ENCODE results near the gene CRYZL1.

CRYZL1 gene

DNA sequence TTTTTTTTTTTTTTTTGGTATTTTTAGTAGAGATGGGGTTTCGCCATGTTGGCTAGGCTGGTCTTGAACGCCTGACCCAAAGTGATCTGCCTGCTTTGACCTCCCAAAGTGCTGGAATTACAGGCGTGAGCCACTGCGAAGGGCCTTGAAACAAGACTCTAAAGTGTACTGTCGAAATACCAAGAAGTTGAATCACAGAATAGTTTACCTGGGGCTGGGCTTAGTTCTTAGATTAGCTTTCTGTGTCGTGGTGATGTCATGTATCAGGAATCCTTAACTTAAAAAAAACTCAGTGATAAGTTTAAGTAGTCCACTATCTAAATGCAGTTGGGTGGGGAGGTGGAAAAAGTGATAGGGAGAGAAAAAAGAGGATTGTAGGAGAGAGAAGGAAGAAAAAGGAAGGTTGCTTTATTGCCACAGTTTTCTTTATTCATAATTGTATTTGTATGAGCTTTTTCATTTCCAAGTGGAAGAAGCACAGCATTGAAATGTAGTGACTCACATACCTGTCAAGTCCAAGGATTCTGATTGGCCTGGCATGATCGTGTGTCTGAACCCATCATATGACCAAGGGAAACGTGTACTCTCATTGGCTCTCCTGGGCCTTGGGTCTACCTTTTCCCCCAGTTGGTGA is 14.2 kb upstream of the CRYZL1 start:
- peak overlapping the region in 1 of 2 donors; percentile 45 for H3K27ac ChIP-seq
- no peak for TF ChIP-seq CTCF (IDR thresholded peaks at IDR 0.05)
- no peak overlapping the region for H3K4me3 ChIP-seq
- DNase-seq (ENCODE audit: low spot score), result no peak

- peak overlapping the region in 1 of 2 donors; percentile 43 for H3K27ac ChIP-seq
- no peak overlapping the region for H3K4me3 ChIP-seq
- no peak for TF ChIP-seq CTCF (IDR thresholded peaks at IDR 0.05)
- no peak for DNase-seq (ENCODE audit: low spot score)
Measured at GRCh38 chr21:33654412-33654811, 12.9 kb upstream of the CRYZL1 start.

GRCh38 chr21:33651965-33652680 is 10.6 kb upstream of the CRYZL1 start:
- no peak for TF ChIP-seq CTCF (IDR thresholded peaks at IDR 0.05)
- no peak overlapping the region for H3K27ac ChIP-seq
- DNase-seq (ENCODE audit: low spot score), result no peak
- no peak overlapping the region for H3K4me3 ChIP-seq

DNA sequence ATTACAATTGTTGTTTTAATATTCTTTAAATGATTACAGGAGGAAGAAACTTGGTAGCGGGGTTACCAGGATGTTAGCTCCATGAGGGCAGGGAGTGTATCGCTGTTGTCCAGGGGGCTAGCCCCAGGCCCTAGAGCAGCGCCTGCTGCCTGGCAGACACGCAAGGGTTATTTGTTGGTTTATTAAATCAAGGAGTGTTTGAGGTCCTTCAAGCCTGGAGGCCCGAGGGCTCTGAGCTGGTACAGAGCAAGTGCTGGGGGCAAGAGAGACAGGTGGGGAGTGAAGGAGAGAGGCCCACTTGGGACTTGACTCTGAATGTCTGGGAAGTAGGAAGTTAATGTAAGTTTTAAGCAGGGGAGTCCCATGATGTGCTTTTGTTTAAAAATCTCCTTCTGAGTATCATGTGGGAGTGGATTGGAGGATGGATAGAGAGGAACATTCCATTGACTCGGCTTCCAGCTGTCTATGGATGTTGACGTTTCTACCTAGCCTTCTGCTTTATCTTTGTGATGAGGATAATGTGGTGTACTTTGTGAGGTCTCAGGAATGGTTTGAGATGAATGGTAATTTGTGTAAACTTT is 9.5 kb upstream of the CRYZL1 start:
- no peak for TF ChIP-seq CTCF (IDR thresholded peaks at IDR 0.05)
- Histone ChIP-seq H3K4me3 (no peak overlapping the region), H3K27ac (no peak overlapping the region)
- DNase-seq (ENCODE audit: low spot score), result no peak

GRCh38 chr21:33650230-33650629 is 8.7 kb upstream of the CRYZL1 start:
- no peak overlapping the region for H3K4me3 ChIP-seq
- no peak for TF ChIP-seq CTCF (IDR thresholded peaks at IDR 0.05)
- H3K27ac ChIP-seq, result no peak overlapping the region
- no peak for DNase-seq (ENCODE audit: low spot score)

- no peak for TF ChIP-seq CTCF (IDR thresholded peaks at IDR 0.05)
- Histone ChIP-seq H3K4me3 (no peak overlapping the region), H3K27ac (no peak overlapping the region)
- no peak for DNase-seq (ENCODE audit: low spot score)
Measured at GRCh38 chr21:33648555-33648954, 7.0 kb upstream of the CRYZL1 start.

- TF ChIP-seq CTCF (IDR thresholded peaks at IDR 0.05), result no peak
- Histone ChIP-seq H3K27ac (no peak overlapping the region), H3K4me3 (no peak overlapping the region)
- no peak for DNase-seq (ENCODE audit: low spot score)
Measured at GRCh38 chr21:33647587-33647986, 6.0 kb upstream of the CRYZL1 start.
